ENCODE results near the gene CENPL. TPM values are rescaled to one million over a fixed set of nuclear protein-coding genes. Genes with fewer than 3 reads are reported as not detected.

CENPL gene
- total and polyA plus RNA-seq, 2 of the 4 experiments (the other 2 are of a cell fraction): 6.3 to 21.1 TPM

DNA sequence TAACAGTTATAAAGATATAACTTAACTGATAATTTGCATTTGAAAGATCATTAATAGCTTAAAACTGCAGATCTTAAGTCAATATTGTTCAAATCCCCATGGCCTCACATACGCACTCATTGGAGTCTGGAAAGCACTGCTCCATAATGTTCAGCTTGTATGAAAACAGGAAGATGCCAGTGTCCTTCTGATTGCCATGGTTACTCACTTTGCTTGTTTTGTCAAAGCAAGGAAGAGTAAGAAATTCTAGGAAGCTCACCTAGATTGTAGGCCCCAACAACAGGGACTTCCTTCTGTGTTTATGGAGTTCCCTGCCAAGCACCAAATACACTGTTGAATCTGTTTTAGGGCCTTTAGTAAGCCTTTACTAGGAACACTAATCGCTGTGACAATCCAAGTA, 32.2 kb upstream of the CENPL start:
- H3K27me3 ChIP-seq (ENCODE audit: control insufficient read depth, insufficient read depth, low read length): no peaks in the 10 kb centered on the region
- WGBS, 2 experiments (ENCODE audit: extremely low coverage in 2 of 2, insufficient read length in 1 of 2): no CpG with 5 or more reads among the region's 2 CpGs
- ATAC-seq (ENCODE audit: low read depth) (no peak), DNase-seq (peak; percentile 44)
- no peak overlapping the region for H3K56ac ChIP-seq (ENCODE audit: extremely low read depth, insufficient read depth, low read length)
- H4K20me1 ChIP-seq (ENCODE audit: insufficient read depth, low read length): peaks cover 12% of the 10 kb centered on the region
- ChIA-PET CTCF (interaction anchor here (2.7 kb wide), 1 partner anchor 9 kb away, joined by 8 read pairs; no protein-coding TSS in a partner anchor), POLR2A (ENCODE audit: unreplicated experiment) (interaction anchor here (0.6 kb wide), 2 partner anchors 9 to 29 kb away, joined by 3 read pairs; no protein-coding TSS in a partner anchor)
- peak overlapping the region; percentile 78 for H3K4ac ChIP-seq (ENCODE audit: low read depth, low read length)
- peak overlapping the region; percentile 4; the same call in 1 of the 2 replicates for H3K18ac ChIP-seq (ENCODE audit: low read depth, low read length)
- no peak overlapping the region for H2BK15ac ChIP-seq (ENCODE audit: low read depth, low read length)
- H4K5ac ChIP-seq (ENCODE audit: low read depth, low read length): no peak overlapping the region; the same call in 1 of the 2 replicates
- peak overlapping the region; percentile 21; the same call in 1 of the 2 replicates for H3K27ac ChIP-seq (ENCODE audit: insufficient read depth, low read length)
- 0 out of 2 replicates have a peak overlapping the region, but pooled peaks have one; percentile 55 for H3K23ac ChIP-seq (ENCODE audit: low read depth, low read length)
- TF ChIP-seq RCOR1 (IDR thresholded peaks at IDR 0.05; ENCODE audit: insufficient replicate concordance, low read length): no peak
- no peak for TF ChIP-seq RFX5 (IDR thresholded peaks at IDR 0.05; ENCODE audit: low read depth, low read length)
- no peak for TF ChIP-seq CHD1 (IDR thresholded peaks at IDR 0.05; ENCODE audit: low read depth, low read length)
- TF ChIP-seq FOS (IDR thresholded peaks at IDR 0.05; ENCODE audit: low read depth, low read length): no peak
- TF ChIP-seq, protein P1, sequence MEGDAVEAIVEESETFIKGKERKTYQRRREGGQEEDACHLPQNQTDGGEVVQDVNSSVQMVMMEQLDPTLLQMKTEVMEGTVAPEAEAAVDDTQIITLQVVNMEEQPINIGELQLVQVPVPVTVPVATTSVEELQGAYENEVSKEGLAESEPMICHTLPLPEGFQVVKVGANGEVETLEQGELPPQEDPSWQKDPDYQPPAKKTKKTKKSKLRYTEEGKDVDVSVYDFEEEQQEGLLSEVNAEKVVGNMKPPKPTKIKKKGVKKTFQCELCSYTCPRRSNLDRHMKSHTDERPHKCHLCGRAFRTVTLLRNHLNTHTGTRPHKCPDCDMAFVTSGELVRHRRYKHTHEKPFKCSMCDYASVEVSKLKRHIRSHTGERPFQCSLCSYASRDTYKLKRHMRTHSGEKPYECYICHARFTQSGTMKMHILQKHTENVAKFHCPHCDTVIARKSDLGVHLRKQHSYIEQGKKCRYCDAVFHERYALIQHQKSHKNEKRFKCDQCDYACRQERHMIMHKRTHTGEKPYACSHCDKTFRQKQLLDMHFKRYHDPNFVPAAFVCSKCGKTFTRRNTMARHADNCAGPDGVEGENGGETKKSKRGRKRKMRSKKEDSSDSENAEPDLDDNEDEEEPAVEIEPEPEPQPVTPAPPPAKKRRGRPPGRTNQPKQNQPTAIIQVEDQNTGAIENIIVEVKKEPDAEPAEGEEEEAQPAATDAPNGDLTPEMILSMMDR (conservative IDR thresholded peaks at IDR 0.05; ENCODE audit: low read depth, low read length): no peak
- no peak for TF ChIP-seq POLR2A (IDR thresholded peaks at IDR 0.05; ENCODE audit: low read depth, low read length)
- H2AK5ac ChIP-seq (ENCODE audit: low read depth, low read length): peak overlapping the region; percentile 62
- H2AK9ac ChIP-seq (replicated peaks; ENCODE audit: low read depth, low read length, poor library complexity): no peak overlapping the region
- H3K36me3 ChIP-seq (ENCODE audit: control insufficient read depth, insufficient read depth, low read length): peaks cover 12% of the 10 kb centered on the region
- peak overlapping the region; percentile 35; the same call in 1 of the 2 replicates for H4K91ac ChIP-seq (ENCODE audit: insufficient read depth, low read depth, low read length)
- H4K8ac ChIP-seq (ENCODE audit: low read depth in 2 of 2, low read length in 2 of 2): peak overlapping the region in 1 of 2 experiments; percentile 56; a peak in 2 of 4 replicates
- intact Hi-C loops (cut with micrococcal nuclease) (no loop called here), dilution Hi-C loops (cut with HindIII; ENCODE audit: low sequenced_read_pairs, unreplicated experiment) (no loop called here), in situ Hi-C loops (cut with MboI; ENCODE audit: low sequenced_read_pairs) (no loop called here)
- no peak overlapping the region for H3K9ac ChIP-seq (ENCODE audit: low read depth, low read length)
- BruUV-seq (replicated peaks): no TSS peak
- H3K4me2 ChIP-seq (ENCODE audit: low read depth, low read length): peak overlapping the region; percentile 36; the same call in 1 of the 2 replicates
- peaks cover 16% of the 10 kb centered on the region for H3K4me1 ChIP-seq (ENCODE audit: control insufficient read depth, insufficient read depth, low read length)
- H3K9me1 ChIP-seq (ENCODE audit: insufficient read depth, low read length): peaks cover 5% of the 10 kb centered on the region; the same call in 1 of the 2 replicates
- peak overlapping the region; percentile 43 for H3K14ac ChIP-seq (replicated peaks; ENCODE audit: low read depth, low read length)
- H3K9me3 ChIP-seq (ENCODE audit: control insufficient read depth, insufficient read depth, low read length): no peaks in the 10 kb centered on the region
- peak overlapping the region; percentile 60; the same call in 1 of the 2 replicates for H2BK120ac ChIP-seq (ENCODE audit: low read depth, low read length)
- peak overlapping the region; percentile 90 for H2BK5ac ChIP-seq (ENCODE audit: low read depth, low read length, poor library complexity, severe bottlenecking)
- no peak overlapping the region for H2AFZ ChIP-seq (replicated peaks; ENCODE audit: low read length, poor library complexity)
- H3K4me3 ChIP-seq (ENCODE audit: insufficient read depth, low read depth, low read length): no peak overlapping the region
- peak overlapping the region; percentile 73 for H2BK20ac ChIP-seq (ENCODE audit: low read depth, low read length)
- peaks cover 5 to 33% of the 10 kb centered on the region in 2 experiments; a peak in 2 of 4 replicates for H3K79me1 ChIP-seq (ENCODE audit: low read depth in 1 of 2, low read length in 2 of 2)
